ENCODE results near the gene HDAC11. TPM values are rescaled to one million over a fixed set of nuclear protein-coding genes. Genes with fewer than 3 reads are reported as not detected.

The HDAC11 gene
- total RNA-seq, 2 donors from 2014 or later, result 24.0 to 36.1 TPM

DNA sequence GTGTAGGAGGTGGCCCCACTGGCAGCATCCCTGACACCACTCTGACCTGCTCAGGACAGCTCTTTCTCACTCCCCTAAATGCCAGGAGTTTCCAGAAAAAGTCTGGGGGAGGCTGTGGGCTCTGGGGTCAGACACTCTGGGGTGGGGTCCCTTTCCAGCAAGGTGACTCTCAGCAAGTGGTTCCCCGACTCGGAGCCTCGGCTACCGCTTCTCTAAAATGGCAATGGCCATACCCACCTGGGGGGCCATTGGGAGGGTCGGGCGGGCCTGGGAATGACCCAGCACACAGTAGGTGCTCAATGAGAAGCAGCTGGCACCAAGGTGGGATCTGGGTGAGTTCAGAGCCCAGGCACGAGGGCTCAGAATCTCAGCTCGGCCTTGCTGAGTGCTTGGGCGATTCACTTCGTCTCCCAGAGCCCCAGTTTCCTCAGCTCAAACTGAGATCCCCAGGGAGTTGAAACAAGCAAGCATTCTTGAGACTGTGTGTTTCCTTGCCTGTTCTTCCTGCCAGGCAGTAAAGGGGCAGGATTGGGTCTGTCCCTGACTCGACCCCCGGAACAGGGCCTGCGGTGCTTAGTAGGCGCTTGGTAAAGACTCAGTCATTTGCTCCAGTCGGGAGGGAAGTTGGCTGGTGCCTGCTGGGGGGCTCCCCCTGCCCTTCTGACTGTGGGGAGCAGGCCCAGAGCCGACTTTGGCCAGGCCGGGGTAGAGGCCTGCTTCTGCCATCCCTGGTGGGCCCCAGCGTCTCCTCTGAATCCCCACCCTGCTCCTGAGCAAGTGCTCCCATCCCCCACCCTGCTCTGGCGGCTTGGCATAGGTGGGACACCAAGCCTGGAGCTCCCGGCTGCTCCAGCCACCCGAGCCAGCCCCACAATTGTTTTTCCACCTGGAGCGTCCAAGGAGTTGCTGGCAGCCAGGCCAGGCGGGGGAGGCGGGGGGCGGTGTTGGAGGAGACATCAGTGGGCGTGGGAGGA lies 36.0 kb downstream of the HDAC11 start:
- no peak for TF ChIP-seq CTCF (IDR thresholded peaks at IDR 0.05)
- Histone ChIP-seq H3K27ac (no peak overlapping the region), H3K27me3 (no peaks in the 10 kb centered on the region), H3K9ac (ENCODE audit: low read depth in 2 of 2, low read length in 2 of 2) (no peak overlapping the region), H3K36me3 (no peaks in the 10 kb centered on the region), H3K4me1 (no peaks in the 10 kb centered on the region), H3K9me3 (no peaks in the 10 kb centered on the region), H3K4me3 (no peak overlapping the region)
- intact Hi-C loops (cut with DNase I), result no loop called here
- no peak for DNase-seq

DNA sequence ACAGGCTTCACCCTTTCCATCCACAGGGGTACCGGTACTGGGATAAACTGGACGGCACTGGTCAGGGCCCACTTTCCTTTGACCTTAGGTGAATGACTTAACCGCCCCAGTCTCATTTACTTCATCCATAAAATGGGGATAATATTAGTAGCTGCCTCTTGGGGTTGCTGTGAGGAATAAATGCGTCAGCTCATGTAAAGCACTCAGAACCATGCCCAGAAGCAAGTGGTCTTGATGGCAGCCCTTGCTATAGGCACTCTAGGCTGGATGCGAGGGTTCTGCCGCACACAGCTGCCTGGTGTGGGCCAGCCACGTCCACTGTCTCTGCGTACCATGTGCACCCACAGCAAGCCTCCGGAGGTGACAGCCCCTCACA lies 36.6 kb downstream of the HDAC11 start:
- Histone ChIP-seq H3K9me3 (no peaks in the 10 kb centered on the region), H3K4me1 (no peaks in the 10 kb centered on the region), H3K9ac (ENCODE audit: low read depth in 2 of 2, low read length in 2 of 2) (no peak overlapping the region), H3K4me3 (no peak overlapping the region), H3K36me3 (no peaks in the 10 kb centered on the region), H3K27ac (no peak overlapping the region), H3K27me3 (no peaks in the 10 kb centered on the region)
- TF ChIP-seq CTCF (IDR thresholded peaks at IDR 0.05), result no peak
- intact Hi-C loops (cut with DNase I), result no loop called here
- DNase-seq, result no peak

GRCh38 chr3:13517253-13517977 lies 37.3 kb downstream of the HDAC11 start:
- no peak for DNase-seq
- intact Hi-C loops (cut with DNase I), result no loop called here

GRCh38 chr3:13518516-13518953 lies 38.4 kb downstream of the HDAC11 start:
- intact Hi-C loops (cut with DNase I), result no loop called here
- Histone ChIP-seq H3K36me3 (no peaks in the 10 kb centered on the region), H3K27me3 (no peaks in the 10 kb centered on the region), H3K9me3 (no peaks in the 10 kb centered on the region), H3K9ac (ENCODE audit: low read depth in 2 of 2, low read length in 2 of 2) (no peak overlapping the region), H3K27ac (no peak overlapping the region), H3K4me3 (no peak overlapping the region), H3K4me1 (no peaks in the 10 kb centered on the region)
- no peak for DNase-seq
- no peak for TF ChIP-seq CTCF (IDR thresholded peaks at IDR 0.05)

More at GRCh38 chr3:13517253-13517977, 37.3 kb downstream of the HDAC11 start:
- H3K4me3 ChIP-seq, result no peak overlapping the region
- H3K27ac ChIP-seq, result no peak overlapping the region
- TF ChIP-seq CTCF (IDR thresholded peaks at IDR 0.05), result no peak
- H3K27me3 ChIP-seq, result no peaks in the 10 kb centered on the region
- H3K9me3 ChIP-seq, result no peaks in the 10 kb centered on the region
- no peaks in the 10 kb centered on the region for H3K4me1 ChIP-seq
- no peaks in the 10 kb centered on the region for H3K36me3 ChIP-seq
- H3K9ac ChIP-seq (ENCODE audit: low read depth in 2 of 2, low read length in 2 of 2), result no peak overlapping the region

DNA sequence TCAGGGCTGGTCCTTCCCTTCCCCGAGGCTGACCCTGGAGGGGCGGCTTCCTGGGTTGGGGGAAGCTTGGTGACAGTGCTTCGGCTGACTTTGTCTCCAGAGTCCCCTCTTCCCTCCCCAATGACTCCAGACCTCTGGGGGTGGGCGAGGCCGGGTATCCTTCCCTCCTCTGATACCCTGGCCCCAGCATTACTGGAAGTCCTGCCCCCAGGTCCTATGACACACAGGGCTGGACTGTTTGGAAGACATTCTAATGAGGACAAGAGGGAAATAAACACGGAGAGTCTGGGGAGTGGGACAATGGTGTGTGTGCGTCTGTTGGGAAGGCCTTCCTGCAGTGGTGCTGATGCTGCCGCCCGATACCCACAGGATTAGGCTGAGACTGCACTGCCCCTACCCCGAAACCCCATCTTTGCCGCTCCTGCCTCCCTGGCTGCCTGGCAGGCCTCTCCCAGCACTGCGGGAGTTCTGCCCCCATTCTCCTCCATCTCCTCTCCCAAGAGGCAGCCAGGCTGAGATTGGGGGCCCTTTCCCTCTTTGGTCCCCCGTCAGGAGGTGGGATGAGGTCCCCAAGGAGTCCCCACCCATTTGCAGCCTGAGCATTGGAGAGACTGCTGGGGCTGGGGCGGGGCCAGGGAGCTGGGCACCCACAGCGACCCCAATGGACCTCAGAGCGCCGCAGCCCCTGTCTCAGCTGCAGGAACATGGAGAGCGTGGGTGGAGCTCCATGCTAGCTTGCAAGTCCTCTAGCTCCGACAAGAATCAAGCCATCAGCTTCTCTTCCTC lies 39.1 kb downstream of the HDAC11 start:
- no peak overlapping the region for H3K27ac ChIP-seq
- no peak overlapping the region for H3K9ac ChIP-seq (ENCODE audit: low read depth in 2 of 2, low read length in 2 of 2)
- H3K9me3 ChIP-seq, result no peaks in the 10 kb centered on the region
- H3K27me3 ChIP-seq, result no peaks in the 10 kb centered on the region
- no peak for TF ChIP-seq CTCF (IDR thresholded peaks at IDR 0.05)
- H3K4me3 ChIP-seq, result no peak overlapping the region
- H3K36me3 ChIP-seq, result no peaks in the 10 kb centered on the region
- H3K4me1 ChIP-seq, result no peaks in the 10 kb centered on the region
- DNase-seq, result no peak
- intact Hi-C loops (cut with DNase I), result no loop called here

All from colonic mucosa (tissue), 4 donors.